Measurements from ENCODE around the gene SALL1. TPM values are rescaled to one million over a fixed set of nuclear protein-coding genes. Genes with fewer than 3 reads are reported as not detected.

Gene SALL1
- total and polyA plus RNA-seq, 8 donors: 0.04 to 0.97 (median 0.40) TPM; not detected in 2

- H3K4me1 ChIP-seq: no peaks in the 10 kb centered on the region
- ATAC-seq (no peak), DNase-seq (no peak)
- no peak overlapping the region for H3K4me3 ChIP-seq
- no peak overlapping the region for H3K27ac ChIP-seq
- no peak for TF ChIP-seq CTCF (IDR thresholded peaks at IDR 0.05)
- H3K36me3 ChIP-seq: no peaks in the 10 kb centered on the region
- intact Hi-C loops (cut with DNase I): no loop called here
- H3K27me3 ChIP-seq: peaks cover 22 to 75% of the 10 kb centered on the region in 2 donors
- H3K9me3 ChIP-seq: no peaks in the 10 kb centered on the region
These were observed 36.7 kb downstream of the SALL1 start for GRCh38 chr16:51114382-51114781.

GRCh38 chr16:51113236-51114125, 37.6 kb downstream of the SALL1 start:
- Histone ChIP-seq H3K27ac (no peak overlapping the region), H3K27me3 (peaks cover 22 to 72% of the 10 kb centered on the region in 2 donors), H3K4me3 (no peak overlapping the region), H3K36me3 (no peaks in the 10 kb centered on the region), H3K9me3 (no peaks in the 10 kb centered on the region), H3K4me1 (no peaks in the 10 kb centered on the region)
- no peak for TF ChIP-seq CTCF (IDR thresholded peaks at IDR 0.05)
- DNase-seq: no peak
- ATAC-seq: no peak
- intact Hi-C loops (cut with DNase I): no loop called here

GRCh38 chr16:51112323-51112722, 38.7 kb downstream of the SALL1 start:
- DNase-seq (no peak), ATAC-seq (no peak)
- H3K9me3 ChIP-seq: no peaks in the 10 kb centered on the region
- no peaks in the 10 kb centered on the region for H3K36me3 ChIP-seq
- H3K4me1 ChIP-seq: no peaks in the 10 kb centered on the region
- H3K4me3 ChIP-seq: no peak overlapping the region
- TF ChIP-seq CTCF (IDR thresholded peaks at IDR 0.05): no peak
- intact Hi-C loops (cut with DNase I): no loop called here
- no peak overlapping the region for H3K27ac ChIP-seq
- peaks cover 22 to 72% of the 10 kb centered on the region in 2 donors for H3K27me3 ChIP-seq

GRCh38 chr16:51111759-51112158, 39.3 kb downstream of the SALL1 start:
- no peak overlapping the region for H3K27ac ChIP-seq
- no peak for TF ChIP-seq CTCF (IDR thresholded peaks at IDR 0.05)
- peaks cover 22 to 69% of the 10 kb centered on the region in 2 donors for H3K27me3 ChIP-seq
- intact Hi-C loops (cut with DNase I): no loop called here
- DNase-seq (no peak), ATAC-seq (no peak)
- H3K36me3 ChIP-seq: no peaks in the 10 kb centered on the region
- H3K4me1 ChIP-seq: no peaks in the 10 kb centered on the region
- H3K4me3 ChIP-seq: no peak overlapping the region
- H3K9me3 ChIP-seq: no peaks in the 10 kb centered on the region

GRCh38 chr16:51110700-51111157, 40.3 kb downstream of the SALL1 start:
- ATAC-seq (no peak), DNase-seq (no peak)
- intact Hi-C loops (cut with DNase I): no loop called here
- H3K27me3 ChIP-seq: peaks cover 22 to 59% of the 10 kb centered on the region in 2 donors
- H3K36me3 ChIP-seq: no peaks in the 10 kb centered on the region
- no peaks in the 10 kb centered on the region for H3K9me3 ChIP-seq
- H3K27ac ChIP-seq: no peak overlapping the region
- no peak overlapping the region for H3K4me3 ChIP-seq
- no peak for TF ChIP-seq CTCF (IDR thresholded peaks at IDR 0.05)
- no peaks in the 10 kb centered on the region for H3K4me1 ChIP-seq

Data from left lung (tissue), 10 donors.